CD4-positive, CD25-positive, alpha-beta regulatory T cell (primary cell): Measurements from ENCODE around the gene NR3C1. TPM values are rescaled to one million over a fixed set of nuclear protein-coding genes. Genes with fewer than 3 reads are reported as not detected.

Experiments
- ATAC-seq, 2 donors: fragments of 150-1000 bp; cut with Tn5 transposase; one replicate each; pipeline ENCODE4 v1.10.0; 2021; ENCODE audit warnings: low read depth in 2 of 2, moderate number of reproducible peaks in 2 of 2, moderate library complexity in 1 of 2
- DNase-seq, 3 donors: peaks; one replicate each; pipeline versions ENCODE4 v3.0.0 to v3.0.0-alpha.2; 2012 to 2022; ENCODE audit warnings: mixed read lengths in 1 of 3
- H3K27ac ChIP-seq: one replicate; pipeline ENCODE4 v1.7.0; 2013; ENCODE audit warnings: mild to moderate bottlenecking, low read length; ENCODE audit not compliant: insufficient read depth, poor library complexity, severe bottlenecking
- H3K27me3 ChIP-seq: one replicate; pipeline ENCODE4 v1.7.0; 2013; ENCODE audit warnings: low read length; ENCODE audit not compliant: control insufficient read depth, insufficient read depth
- H3K36me3 ChIP-seq: one replicate; pipeline ENCODE4 v1.7.0; 2013; ENCODE audit warnings: mild to moderate bottlenecking, low read length, moderate library complexity; ENCODE audit not compliant: control insufficient read depth, insufficient read depth
- H3K4me1 ChIP-seq: 2 replicates; pipeline ENCODE4 v1.7.0; 2013; ENCODE audit warnings: mild to moderate bottlenecking, low read length; ENCODE audit not compliant: insufficient read depth, control insufficient read depth, poor library complexity, severe bottlenecking
- H3K4me3 ChIP-seq: one replicate; pipeline ENCODE4 v1.7.0; 2013; ENCODE audit warnings: low read depth, mild to moderate bottlenecking, low read length, moderate library complexity
- H3K9me3 ChIP-seq, 2 experiments: 1 replicate in 1 of 2; 2 replicates in 1 of 2; pipeline ENCODE4 v1.7.0; 2013; ENCODE audit warnings: low read length in 2 of 2, mild to moderate bottlenecking in 1 of 2, moderate library complexity in 1 of 2; ENCODE audit not compliant: control insufficient read depth in 2 of 2
- H3K27ac Mint-ChIP-seq, 3 donors: one replicate each; pipeline ENCODE4 v1.8.0; 2020 to 2022; ENCODE audit warnings: mild to moderate bottlenecking in 3 of 3, mixed read lengths in 3 of 3, moderate library complexity in 2 of 3
- H3K27me3 Mint-ChIP-seq: one replicate; pipeline ENCODE4 v1.8.0; 2022; ENCODE audit warnings: mild to moderate bottlenecking, mixed read lengths
- H3K36me3 Mint-ChIP-seq: one replicate; pipeline ENCODE4 v1.8.0; 2020; ENCODE audit warnings: mixed read lengths
- H3K4me1 Mint-ChIP-seq, 4 donors: one replicate each; pipeline ENCODE4 v1.8.0; 2020 to 2022; ENCODE audit warnings: mixed read lengths in 4 of 4, mild to moderate bottlenecking in 1 of 4
- H3K4me3 Mint-ChIP-seq, 4 donors: one replicate each; pipeline ENCODE4 v1.8.0; 2020 to 2022; ENCODE audit warnings: mild to moderate bottlenecking in 4 of 4, mixed read lengths in 4 of 4, moderate library complexity in 3 of 4
- H3K9me3 Mint-ChIP-seq, 7 donors: one replicate each; pipeline ENCODE4 v1.8.0; 2020 to 2022; ENCODE audit warnings: mixed read lengths in 7 of 7, mild to moderate bottlenecking in 3 of 7, moderate library complexity in 2 of 7
- polyA plus RNA-seq, 4 donors: library from polyadenylated mRNA; unstranded; fragments of 300-500 nt; fragmentation: Illumina TruSeq; gene quantifications; one replicate each; pipeline ENCODE4 v1.2.3, GENCODE V29; 2021
- total RNA-seq: library from RNA; stranded (reverse); gene quantifications from one replicate; pipeline ENCODE4 v1.2.3, GENCODE V29; 2022

The NR3C1 gene
- total and polyA plus RNA-seq, 5 donors from 2014 or later, result 62.5 to 154 (median 75.1) TPM

- Histone ChIP-seq H3K36me3 (no peaks in the 10 kb centered on the region), H3K4me3 (no peak overlapping the region), H3K4me1 (no peaks in the 10 kb centered on the region), H3K27ac (no peak overlapping the region), H3K27me3 (no peaks in the 10 kb centered on the region), H3K9me3 (peaks cover 0 to 2% of the 10 kb centered on the region in 2 experiments)
- Mint-ChIP-seq H3K4me3 (no peak overlapping the region), H3K4me1 (peaks cover 0 to 8% (median 5%) of the 10 kb centered on the region in 4 donors), H3K27me3 (peaks cover 4% of the 10 kb centered on the region), H3K36me3 (peaks cover 12% of the 10 kb centered on the region), H3K9me3 (peaks cover 3 to 25% (median 7%) of the 10 kb centered on the region in 7 donors), H3K27ac (no peak overlapping the region)
- ATAC-seq, result no peak
- no peak for DNase-seq
Measured at GRCh38 chr5:143271431-143271830, 132.1 kb downstream of the NR3C1 start.

GRCh38 chr5:143268388-143268787 is 135.1 kb downstream of the NR3C1 start:
- peaks cover 0 to 2% of the 10 kb centered on the region in 2 experiments for H3K9me3 ChIP-seq
- H3K4me3 ChIP-seq, result no peak overlapping the region
- H3K36me3 Mint-ChIP-seq, result peaks cover 7% of the 10 kb centered on the region
- no peaks in the 10 kb centered on the region for H3K36me3 ChIP-seq
- peaks cover 6 to 29% (median 12%) of the 10 kb centered on the region in 7 donors for H3K9me3 Mint-ChIP-seq
- H3K4me1 Mint-ChIP-seq, result no peaks in the 10 kb centered on the region
- H3K27ac Mint-ChIP-seq, result no peak overlapping the region
- no peak overlapping the region for H3K27ac ChIP-seq
- DNase-seq (no peak), ATAC-seq (no peak)
- H3K4me3 Mint-ChIP-seq, result no peak overlapping the region
- no peaks in the 10 kb centered on the region for H3K27me3 ChIP-seq
- no peaks in the 10 kb centered on the region for H3K4me1 ChIP-seq
- peaks cover 4% of the 10 kb centered on the region for H3K27me3 Mint-ChIP-seq

- Histone ChIP-seq H3K36me3 (no peaks in the 10 kb centered on the region), H3K27ac (no peak overlapping the region), H3K9me3 (peaks cover 0 to 2% of the 10 kb centered on the region in 2 experiments), H3K27me3 (no peaks in the 10 kb centered on the region), H3K4me3 (no peak overlapping the region), H3K4me1 (no peaks in the 10 kb centered on the region)
- no peak for ATAC-seq
- Mint-ChIP-seq H3K27me3 (peaks cover 4% of the 10 kb centered on the region), H3K9me3 (peaks cover 5 to 29% (median 12%) of the 10 kb centered on the region in 7 donors), H3K27ac (no peak overlapping the region), H3K4me3 (no peak overlapping the region), H3K36me3 (peaks cover 7% of the 10 kb centered on the region), H3K4me1 (no peaks in the 10 kb centered on the region)
- no peak for DNase-seq
Measured at GRCh38 chr5:143267186-143267585, 136.3 kb downstream of the NR3C1 start.

- Mint-ChIP-seq H3K9me3 (peaks cover 5 to 29% (median 12%) of the 10 kb centered on the region in 7 donors), H3K27ac (no peak overlapping the region), H3K4me1 (no peaks in the 10 kb centered on the region), H3K36me3 (peaks cover 7% of the 10 kb centered on the region), H3K4me3 (no peak overlapping the region), H3K27me3 (peaks cover 4% of the 10 kb centered on the region)
- Histone ChIP-seq H3K27me3 (no peaks in the 10 kb centered on the region), H3K4me1 (no peaks in the 10 kb centered on the region), H3K9me3 (peaks cover 0 to 2% of the 10 kb centered on the region in 2 experiments), H3K27ac (no peak overlapping the region), H3K36me3 (no peaks in the 10 kb centered on the region), H3K4me3 (no peak overlapping the region)
- no peak for DNase-seq
- no peak for ATAC-seq
Measured at GRCh38 chr5:143265995-143266394, 137.5 kb downstream of the NR3C1 start.

GRCh38 chr5:143263272-143263810 is 140.1 kb downstream of the NR3C1 start:
- peaks cover 0 to 21% (median 10%) of the 10 kb centered on the region in 7 donors for H3K9me3 Mint-ChIP-seq

GRCh38 chr5:143262393-143263174 is 140.9 kb downstream of the NR3C1 start:
- Mint-ChIP-seq H3K36me3 (peaks cover under 1% of the 10 kb centered on the region), H3K27me3 (peaks cover 2% of the 10 kb centered on the region), H3K27ac (no peak overlapping the region), H3K9me3 (peaks cover 0 to 14% (median 9%) of the 10 kb centered on the region in 7 donors), H3K4me3 (no peak overlapping the region), H3K4me1 (no peaks in the 10 kb centered on the region)
- no peak for DNase-seq
- no peak overlapping the region for H3K27ac ChIP-seq
- H3K36me3 ChIP-seq, result no peaks in the 10 kb centered on the region
- H3K4me3 ChIP-seq, result no peak overlapping the region
- H3K9me3 ChIP-seq, result peaks cover 0 to 2% of the 10 kb centered on the region in 2 experiments
- H3K4me1 ChIP-seq, result no peaks in the 10 kb centered on the region
- no peaks in the 10 kb centered on the region for H3K27me3 ChIP-seq
- no peak for ATAC-seq

More at GRCh38 chr5:143263272-143263810, 140.1 kb downstream of the NR3C1 start:
- Mint-ChIP-seq H3K27me3 (peaks cover 4% of the 10 kb centered on the region), H3K27ac (peak overlapping the region in 2 of 3 donors; percentile 33 to 65), H3K4me3 (no peak overlapping the region), H3K36me3 (peaks cover 5% of the 10 kb centered on the region), H3K4me1 (no peaks in the 10 kb centered on the region)
- H3K4me3 ChIP-seq, result no peak overlapping the region
- H3K36me3 ChIP-seq, result no peaks in the 10 kb centered on the region
- DNase-seq, result no peak
- peaks cover 0 to 2% of the 10 kb centered on the region in 2 experiments for H3K9me3 ChIP-seq
- ATAC-seq, result no peak
- H3K4me1 ChIP-seq, result no peaks in the 10 kb centered on the region
- H3K27ac ChIP-seq, result no peak overlapping the region
- H3K27me3 ChIP-seq, result no peaks in the 10 kb centered on the region

- Histone ChIP-seq H3K27me3 (no peaks in the 10 kb centered on the region), H3K4me1 (no peaks in the 10 kb centered on the region), H3K9me3 (no peaks in the 10 kb centered on the region), H3K36me3 (no peaks in the 10 kb centered on the region), H3K4me3 (no peak overlapping the region), H3K27ac (no peak overlapping the region)
- Mint-ChIP-seq H3K27me3 (no peaks in the 10 kb centered on the region), H3K36me3 (no peaks in the 10 kb centered on the region), H3K9me3 (peaks cover 0 to 8% (median 5%) of the 10 kb centered on the region in 7 donors), H3K4me1 (no peaks in the 10 kb centered on the region), H3K4me3 (no peak overlapping the region), H3K27ac (no peak overlapping the region)
- ATAC-seq, result no peak
- DNase-seq, result no peak
Measured at GRCh38 chr5:143261748-143262392, 141.6 kb downstream of the NR3C1 start.
